HCT116 (cell line): Measurements from ENCODE around the gene CRYBB1. TPM values are rescaled to one million over a fixed set of nuclear protein-coding genes. Genes with fewer than 3 reads are reported as not detected.

Source experiments
- ATAC-seq: fragments of 200-7000 bp; cut with Tn5 transposase; 2 replicates; pipeline ENCODE4 v1.9.1; 2020; ENCODE audit warnings: mild to moderate bottlenecking, moderate library complexity
- BruUV-seq: library from RNA; stranded (reverse); fragments of 400-500 nt; replicated peaks from 2 replicates; lab custom pipeline; 2021; lab: Mats Ljungman, UMichigan
- CTCF ChIA-PET: fragments of 300-600 bp; sonication (Branson Sonifier 250); formaldehyde crosslinking; loops from one replicate; lab custom pipeline; 2021; ENCODE audit warnings: antibody characterized with exemption; lab: Charles Lee
- POLR2A ChIA-PET: fragments of 300-600, 350-600 bp; sonication (Branson Sonifier 250); formaldehyde crosslinking; loops from one replicate; lab custom pipeline; 2021; ENCODE audit warnings: antibody characterized with exemption; lab: Charles Lee
- RAD21 ChIA-PET, 2 experiments: fragments of 300-600 bp; sonication (Branson Sonifier 250); formaldehyde crosslinking; loops; one replicate each; lab custom pipeline; 2023; ENCODE audit warnings: low total read pairs in 2 of 2; ENCODE audit not compliant: uncharacterized antibody in 2 of 2, unreplicated experiment in 2 of 2, low non-redundant PET in 1 of 2; lab: Charles Lee
- DNase-seq: peaks from one replicate; pipeline ENCODE4 v3.0.0-alpha.2; 2010; ENCODE audit warnings: low read depth, low spot score
- H2AFZ ChIP-seq: fragments of 200-600 bp; shearing (Covaris generic), sonication (generic); 2 replicates; pipeline ENCODE4 v1.6.1; 2017; ENCODE audit warnings: low read depth, mixed run types, mixed read lengths, antibody characterized with exemption, low read length; ENCODE audit not compliant: poor library complexity, severe bottlenecking
- H3K27ac ChIP-seq: 2 replicates; pipeline ENCODE4 v1.5.1; 2012; ENCODE audit warnings: low read depth, low read length
- H3K27me3 ChIP-seq: fragments of 200-600 bp; sonication (generic); 2 replicates; pipeline ENCODE4 v1.6.1; 2016; ENCODE audit warnings: mixed run types, low read length, mixed read lengths; ENCODE audit not compliant: insufficient read depth
- H3K36me3 ChIP-seq, 2 experiments: fragments of 200-500 bp in 1 of 2; fragments of 200-600 bp in 1 of 2; sonication (Bioruptor generic) in 1 of 2; sonication (generic) in 1 of 2; 2 replicates each; pipeline versions ENCODE4 v1.5.1 to v1.6.1; 2014 to 2016; ENCODE audit warnings: low read length in 2 of 2, inconsistent platforms in 1 of 2, mixed read lengths in 1 of 2, mixed run types in 1 of 2; ENCODE audit not compliant: insufficient read depth in 2 of 2, control insufficient read depth in 1 of 2
- H3K4me1 ChIP-seq, 2 experiments: fragments of 200-600 bp in 1 of 2; sonication (generic) in 1 of 2; 2 replicates each; pipeline versions ENCODE4 v1.5.1 to v1.6.1; 2012 to 2017; ENCODE audit warnings: low read length in 2 of 2, inconsistent platforms in 1 of 2, mild to moderate bottlenecking in 1 of 2, mixed read lengths in 1 of 2, mixed run types in 1 of 2, moderate library complexity in 1 of 2; ENCODE audit not compliant: insufficient read depth in 2 of 2, control insufficient read depth in 1 of 2
- H3K4me2 ChIP-seq: fragments of 200-600 bp; sonication (generic); 2 replicates; pipeline ENCODE4 v1.6.1; 2017; ENCODE audit warnings: mixed run types, low read length, mixed read lengths
- H3K4me3 ChIP-seq, 2 experiments: fragments of 200-600 bp in 1 of 2; sonication (generic) in 1 of 2; replicated peaks in 1 of 2; 2 replicates each; pipeline ENCODE4 v1.5.1; 2011 to 2016; ENCODE audit warnings: low read length in 2 of 2, control low read depth in 1 of 2, low read depth in 1 of 2, mild to moderate bottlenecking in 1 of 2, mixed read lengths in 1 of 2, mixed run types in 1 of 2
- H3K79me2 ChIP-seq: fragments of 200-600 bp; sonication (generic); 2 replicates; pipeline ENCODE4 v1.6.1; 2017; ENCODE audit warnings: mild to moderate bottlenecking, mixed run types, low read length, moderate library complexity, mixed read lengths; ENCODE audit not compliant: insufficient read depth
- H3K9ac ChIP-seq: fragments of 200-600 bp; sonication (generic); 2 replicates; pipeline ENCODE4 v1.6.1; 2016; ENCODE audit warnings: low read length, mixed read lengths
- H3K9me2 ChIP-seq: fragments of 200-600 bp; sonication (generic), shearing (Covaris generic); 2 replicates; pipeline ENCODE4 v1.6.1; 2017; ENCODE audit warnings: mixed run types, mild to moderate bottlenecking, moderate library complexity; ENCODE audit not compliant: insufficient read depth
- H3K9me3 ChIP-seq, 2 experiments: fragments of 200-500 bp in 1 of 2; fragments of 200-600 bp in 1 of 2; sonication (Bioruptor generic) in 1 of 2; sonication (generic) in 1 of 2; 2 replicates each; pipeline ENCODE4 v1.6.1; 2014 to 2017; ENCODE audit warnings: low read length in 2 of 2, mixed read lengths in 2 of 2, inconsistent platforms in 1 of 2, low read depth in 1 of 2, mild to moderate bottlenecking in 1 of 2, mixed run types in 1 of 2, moderate library complexity in 1 of 2; ENCODE audit not compliant: control insufficient read depth in 1 of 2, insufficient read depth in 1 of 2
- H4K20me1 ChIP-seq: fragments of 200-600 bp; sonication (generic), shearing (Covaris generic); 2 replicates; pipeline ENCODE4 v1.6.1; 2017; ENCODE audit warnings: mixed run types, mild to moderate bottlenecking, moderate library complexity; ENCODE audit not compliant: insufficient read depth
- CBX3 ChIP-seq: IDR thresholded peaks from 2 replicates; pipeline ENCODE4 v1.6.1; 2012; ENCODE audit warnings: low read depth
- CEBPB ChIP-seq: IDR thresholded peaks from 2 replicates; pipeline ENCODE4 v1.6.1; 2012; ENCODE audit warnings: low read depth
- ELF1 ChIP-seq: IDR thresholded peaks from 2 replicates; pipeline ENCODE4 v1.6.1; 2012; ENCODE audit warnings: low read depth, borderline replicate concordance
- EZH2 ChIP-seq: fragments of 200-600 bp; sonication (generic); IDR thresholded peaks from 2 replicates; pipeline ENCODE4 v1.6.1; 2017; ENCODE audit warnings: antibody characterized with exemption, mixed run types
- EZH2phosphoT487 ChIP-seq: fragments of 200-600 bp; IDR thresholded peaks from 2 replicates; pipeline ENCODE4 v1.6.1; 2018; ENCODE audit warnings: antibody characterized with exemption, borderline replicate concordance
- FOSL1 ChIP-seq: IDR thresholded peaks from 2 replicates; pipeline ENCODE4 v1.6.1; 2012; ENCODE audit warnings: low read depth
- JUND ChIP-seq: IDR thresholded peaks from 2 replicates; pipeline ENCODE4 v1.6.1; 2012
- POLR2A ChIP-seq: IDR thresholded peaks from 2 replicates; pipeline ENCODE4 v1.7.0; 2011; ENCODE audit warnings: borderline replicate concordance; ENCODE audit not compliant: insufficient read depth, insufficient read length; ENCODE audit errors: extremely low read depth
- POLR2AphosphoS5 ChIP-seq: IDR thresholded peaks from 2 replicates; pipeline ENCODE4 v1.6.1; 2011; ENCODE audit warnings: mild to moderate bottlenecking, low read depth, low read length, moderate library complexity
- RAD21 ChIP-seq: IDR thresholded peaks from 2 replicates; pipeline ENCODE4 v1.6.1; 2012; ENCODE audit warnings: low read depth, mild to moderate bottlenecking
- SP1 ChIP-seq: IDR thresholded peaks from 2 replicates; pipeline ENCODE4 v1.6.1; 2012; ENCODE audit warnings: low read depth
- TCF7L2 ChIP-seq: IDR thresholded peaks from 2 replicates; pipeline ENCODE4 v1.7.0; 2011; ENCODE audit warnings: borderline replicate concordance, inconsistent platforms; ENCODE audit not compliant: insufficient read depth, insufficient read length; ENCODE audit errors: extremely low read depth
- ZFX ChIP-seq: fragments of 450-650 bp; IDR thresholded peaks from 2 replicates; pipeline ENCODE4 v1.6.1; 2017
- intact Hi-C: fragments of 100-400 bp; cut with micrococcal nuclease; formaldehyde crosslinking; loops from 2 replicates; pipeline ENCODE4 v1.10.0; 2022
- total RNA-seq: library from RNA; stranded (reverse); gene quantifications from one replicate; pipeline ENCODE4 v1.2.1, GENCODE V29; 2021; ENCODE audit not compliant: unreplicated experiment
- TF ChIP-seq, protein P1 (sequence below): IDR thresholded peaks from 2 replicates; pipeline ENCODE4 v1.6.1; 2012
- TF ChIP-seq, protein P2 (sequence below), 3 experiments: fragments of 200-600 bp in 1 of 3; sonication (generic) in 1 of 3; IDR thresholded peaks in 2 of 3; conservative IDR thresholded peaks in 1 of 3; 2 replicates each; pipeline ENCODE4 v1.5.1; 2012 to 2017; ENCODE audit warnings: low read depth in 2 of 3, low read length in 2 of 3, antibody characterized with exemption in 1 of 3, borderline replicate concordance in 1 of 3, control low read depth in 1 of 3, mild to moderate bottlenecking in 1 of 3, mixed read lengths in 1 of 3, mixed run types in 1 of 3, moderate library complexity in 1 of 3; ENCODE audit not compliant: insufficient read depth in 1 of 3
- TF ChIP-seq, protein P3 (sequence below): IDR thresholded peaks from 2 replicates; pipeline ENCODE4 v1.6.1; 2012
- TF ChIP-seq, protein P4 (sequence below): IDR thresholded peaks from 2 replicates; pipeline ENCODE4 v1.6.1; 2012; ENCODE audit warnings: low read depth

The CRYBB1 gene
- total RNA-seq, 1 experiment from 2014 or later: not detected

DNA sequence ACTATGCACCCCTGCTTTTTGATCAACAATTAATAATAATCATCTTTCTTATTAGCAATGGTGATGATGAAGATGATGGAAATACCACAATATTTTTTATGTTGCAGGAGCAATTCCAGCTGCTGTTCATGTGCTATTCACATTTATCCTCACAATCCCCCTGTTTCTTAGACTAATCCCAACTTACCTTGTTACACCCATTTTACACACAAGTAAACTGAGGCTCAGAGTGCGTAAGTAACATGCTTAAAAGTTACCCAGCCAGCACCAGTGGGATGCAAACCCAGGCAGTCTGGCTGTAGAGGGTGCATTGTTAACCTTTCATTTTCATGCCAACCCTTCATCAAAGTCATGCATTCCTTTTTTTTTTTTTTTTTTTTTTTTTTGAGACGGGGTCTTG, 2.4 kb upstream of the CRYBB1 start:
- no peaks in the 10 kb centered on the region for H3K27me3 ChIP-seq
- H3K79me2 ChIP-seq: no peaks in the 10 kb centered on the region
- no peaks in the 10 kb centered on the region for H3K36me3 ChIP-seq
- intact Hi-C loops: no loop called here
- H3K4me1 ChIP-seq: no peaks in the 10 kb centered on the region
- ChIA-PET POLR2A (no interaction called here), RAD21 (no interaction called here), CTCF (no interaction called here)
- H4K20me1 ChIP-seq: no peaks in the 10 kb centered on the region
- H3K4me2 ChIP-seq: no peak overlapping the region
- H3K9me3 ChIP-seq: no peaks in the 10 kb centered on the region
- no peak overlapping the region for H3K4me3 ChIP-seq
- DNase-seq (no peak), ATAC-seq (no peak)
- TF ChIP-seq FOSL1 (no peak), EZH2phosphoT487 (no peak), POLR2A (no peak), SP1 (no peak), EZH2 (no peak), POLR2AphosphoS5 (no peak), ZFX (no peak), ELF1 (no peak), TCF7L2 (no peak), CEBPB (no peak)
- TF ChIP-seq, protein P1, sequence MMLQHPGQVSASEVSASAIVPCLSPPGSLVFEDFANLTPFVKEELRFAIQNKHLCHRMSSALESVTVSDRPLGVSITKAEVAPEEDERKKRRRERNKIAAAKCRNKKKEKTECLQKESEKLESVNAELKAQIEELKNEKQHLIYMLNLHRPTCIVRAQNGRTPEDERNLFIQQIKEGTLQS: no peak
- H3K9me2 ChIP-seq: no peaks in the 10 kb centered on the region
- no peak overlapping the region for H2AFZ ChIP-seq
- BruUV-seq: no TSS peak
- no peak overlapping the region for H3K9ac ChIP-seq
- no peak overlapping the region for H3K27ac ChIP-seq

DNA sequence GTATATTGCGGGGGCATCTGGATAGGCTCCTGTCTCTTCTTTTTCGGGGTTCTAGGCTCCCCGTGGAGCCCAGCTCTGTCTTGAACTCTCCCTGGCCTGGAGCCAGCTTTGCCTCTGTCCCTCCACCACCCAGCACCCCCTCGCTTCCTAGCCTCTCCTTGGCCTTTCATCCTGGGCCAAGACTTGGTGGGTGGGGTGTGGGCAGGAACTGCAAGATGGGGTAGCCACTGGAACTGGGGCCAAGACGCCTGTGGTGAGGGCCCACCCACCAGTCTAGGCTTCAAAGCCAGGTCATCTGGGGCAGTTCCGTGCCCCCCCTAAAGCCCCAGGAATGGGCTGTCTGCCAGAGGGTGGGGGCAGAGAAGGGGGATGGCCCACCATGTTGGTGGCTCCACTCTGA, 1.7 kb upstream of the CRYBB1 start:
- Histone ChIP-seq H3K27me3 (no peaks in the 10 kb centered on the region), H3K36me3 (no peaks in the 10 kb centered on the region), H3K27ac (no peak overlapping the region), H3K4me3 (no peak overlapping the region), H3K79me2 (no peaks in the 10 kb centered on the region), H3K9me3 (no peaks in the 10 kb centered on the region), H3K9me2 (no peaks in the 10 kb centered on the region), H3K9ac (no peak overlapping the region), H4K20me1 (no peaks in the 10 kb centered on the region), H3K4me2 (no peak overlapping the region), H3K4me1 (no peaks in the 10 kb centered on the region), H2AFZ (no peak overlapping the region)
- BruUV-seq: no TSS peak
- DNase-seq: no peak
- ChIA-PET RAD21 (no interaction called here), POLR2A (no interaction called here), CTCF (no interaction called here)
- no peak for ATAC-seq
- intact Hi-C loops: no loop called here
- TF ChIP-seq ZFX (no peak), RAD21 (no peak), JUND (no peak), ELF1 (no peak), POLR2AphosphoS5 (no peak), CBX3 (no peak), FOSL1 (no peak)
- TF ChIP-seq, protein P2, sequence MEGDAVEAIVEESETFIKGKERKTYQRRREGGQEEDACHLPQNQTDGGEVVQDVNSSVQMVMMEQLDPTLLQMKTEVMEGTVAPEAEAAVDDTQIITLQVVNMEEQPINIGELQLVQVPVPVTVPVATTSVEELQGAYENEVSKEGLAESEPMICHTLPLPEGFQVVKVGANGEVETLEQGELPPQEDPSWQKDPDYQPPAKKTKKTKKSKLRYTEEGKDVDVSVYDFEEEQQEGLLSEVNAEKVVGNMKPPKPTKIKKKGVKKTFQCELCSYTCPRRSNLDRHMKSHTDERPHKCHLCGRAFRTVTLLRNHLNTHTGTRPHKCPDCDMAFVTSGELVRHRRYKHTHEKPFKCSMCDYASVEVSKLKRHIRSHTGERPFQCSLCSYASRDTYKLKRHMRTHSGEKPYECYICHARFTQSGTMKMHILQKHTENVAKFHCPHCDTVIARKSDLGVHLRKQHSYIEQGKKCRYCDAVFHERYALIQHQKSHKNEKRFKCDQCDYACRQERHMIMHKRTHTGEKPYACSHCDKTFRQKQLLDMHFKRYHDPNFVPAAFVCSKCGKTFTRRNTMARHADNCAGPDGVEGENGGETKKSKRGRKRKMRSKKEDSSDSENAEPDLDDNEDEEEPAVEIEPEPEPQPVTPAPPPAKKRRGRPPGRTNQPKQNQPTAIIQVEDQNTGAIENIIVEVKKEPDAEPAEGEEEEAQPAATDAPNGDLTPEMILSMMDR (IDR thresholded peaks at IDR 0.05 in 2 of 3, conservative IDR thresholded peaks at IDR 0.05 in 1 of 3; ENCODE audit: borderline replicate concordance in 1 of 3, insufficient read depth in 1 of 3, low read depth in 2 of 3, low read length in 2 of 3): no peak
- TF ChIP-seq, protein P3, sequence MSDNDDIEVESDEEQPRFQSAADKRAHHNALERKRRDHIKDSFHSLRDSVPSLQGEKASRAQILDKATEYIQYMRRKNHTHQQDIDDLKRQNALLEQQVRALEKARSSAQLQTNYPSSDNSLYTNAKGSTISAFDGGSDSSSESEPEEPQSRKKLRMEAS: no peak
- TF ChIP-seq, protein P4, sequence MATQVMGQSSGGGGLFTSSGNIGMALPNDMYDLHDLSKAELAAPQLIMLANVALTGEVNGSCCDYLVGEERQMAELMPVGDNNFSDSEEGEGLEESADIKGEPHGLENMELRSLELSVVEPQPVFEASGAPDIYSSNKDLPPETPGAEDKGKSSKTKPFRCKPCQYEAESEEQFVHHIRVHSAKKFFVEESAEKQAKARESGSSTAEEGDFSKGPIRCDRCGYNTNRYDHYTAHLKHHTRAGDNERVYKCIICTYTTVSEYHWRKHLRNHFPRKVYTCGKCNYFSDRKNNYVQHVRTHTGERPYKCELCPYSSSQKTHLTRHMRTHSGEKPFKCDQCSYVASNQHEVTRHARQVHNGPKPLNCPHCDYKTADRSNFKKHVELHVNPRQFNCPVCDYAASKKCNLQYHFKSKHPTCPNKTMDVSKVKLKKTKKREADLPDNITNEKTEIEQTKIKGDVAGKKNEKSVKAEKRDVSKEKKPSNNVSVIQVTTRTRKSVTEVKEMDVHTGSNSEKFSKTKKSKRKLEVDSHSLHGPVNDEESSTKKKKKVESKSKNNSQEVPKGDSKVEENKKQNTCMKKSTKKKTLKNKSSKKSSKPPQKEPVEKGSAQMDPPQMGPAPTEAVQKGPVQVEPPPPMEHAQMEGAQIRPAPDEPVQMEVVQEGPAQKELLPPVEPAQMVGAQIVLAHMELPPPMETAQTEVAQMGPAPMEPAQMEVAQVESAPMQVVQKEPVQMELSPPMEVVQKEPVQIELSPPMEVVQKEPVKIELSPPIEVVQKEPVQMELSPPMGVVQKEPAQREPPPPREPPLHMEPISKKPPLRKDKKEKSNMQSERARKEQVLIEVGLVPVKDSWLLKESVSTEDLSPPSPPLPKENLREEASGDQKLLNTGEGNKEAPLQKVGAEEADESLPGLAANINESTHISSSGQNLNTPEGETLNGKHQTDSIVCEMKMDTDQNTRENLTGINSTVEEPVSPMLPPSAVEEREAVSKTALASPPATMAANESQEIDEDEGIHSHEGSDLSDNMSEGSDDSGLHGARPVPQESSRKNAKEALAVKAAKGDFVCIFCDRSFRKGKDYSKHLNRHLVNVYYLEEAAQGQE: no peak
